Ascending aorta (tissue), 2 donors: ENCODE data around the gene ABHD15. TPM values are rescaled to one million over a fixed set of nuclear protein-coding genes. Genes with fewer than 3 reads are reported as not detected.
A peak's percentile ranks its signal among the peaks of the same experiment; 100 is the strongest.

ENCODE experiments used
- DNase-seq, 2 donors: peaks; one replicate each; pipeline ENCODE4 v3.0.0-alpha.2; 2019; ENCODE audit warnings: low spot score in 2 of 2
- H3K27ac ChIP-seq, 2 donors: fragments of 200-600 bp; sonication (generic); one replicate each; pipeline ENCODE4 v1.5.1; 2016 to 2017; ENCODE audit warnings: mild to moderate bottlenecking in 1 of 2
- H3K27me3 ChIP-seq: fragments of 200-600 bp; sonication (generic); one replicate; pipeline ENCODE4 v1.5.1; 2017
- H3K36me3 ChIP-seq, 2 donors: fragments of 200-600 bp; sonication (generic); one replicate each; pipeline ENCODE4 v1.5.1; 2016
- H3K4me1 ChIP-seq, 2 donors: fragments of 200-600 bp; sonication (generic); one replicate each; pipeline ENCODE4 v1.5.1; 2016 to 2017; ENCODE audit warnings: mild to moderate bottlenecking in 1 of 2
- H3K4me3 ChIP-seq, 2 donors: fragments of 200-600 bp; sonication (generic); one replicate each; pipeline ENCODE4 v1.5.1; 2016 to 2017; ENCODE audit warnings: mild to moderate bottlenecking in 1 of 2
- H3K9me3 ChIP-seq, 2 donors: fragments of 200-600 bp; sonication (generic); one replicate each; pipeline ENCODE4 v1.5.1; 2016
- CTCF ChIP-seq, 3 experiments: fragments of 200-600 bp in 2 of 3; fragments of 450-650 bp in 1 of 3; sonication (generic) in 2 of 3; IDR thresholded peaks; one replicate each; pipeline ENCODE4 v1.5.1; 2016 to 2019; ENCODE audit warnings: antibody characterized with exemption in 3 of 3, mild to moderate bottlenecking in 1 of 3, moderate library complexity in 1 of 3
- intact Hi-C: fragments of 100-400 bp; cut with DNase I; formaldehyde crosslinking; loops from one replicate; pipeline ENCODE4 v1.15.1; 2023
- total RNA-seq: library from RNA; depleted of rRNA; stranded (reverse); fragments of >200 nt; gene quantifications from one replicate; pipeline ENCODE4 v1.1.0, GENCODE V29; 2016

ABHD15 gene
- total RNA-seq, 1 donor from 2014 or later, result 11.0 TPM

- Histone ChIP-seq H3K36me3 (peaks cover 0 to 5% of the 10 kb centered on the region in 2 donors), H3K4me1 (peaks cover 6 to 16% of the 10 kb centered on the region in 2 donors), H3K4me3 (peak overlapping the region; percentile 83 to 95), H3K27me3 (no peaks in the 10 kb centered on the region), H3K27ac (peak overlapping the region; percentile 41 to 91), H3K9me3 (no peaks in the 10 kb centered on the region)
- DNase-seq, result no peak
- TF ChIP-seq CTCF (IDR thresholded peaks at IDR 0.05), result no peak
- intact Hi-C loops, result no loop called here
Observed at GRCh38 chr17:29565643-29566472, 979 bp downstream of the ABHD15 start.

- H3K9me3 ChIP-seq, result no peaks in the 10 kb centered on the region
- peaks cover 0 to 5% of the 10 kb centered on the region in 2 donors for H3K36me3 ChIP-seq
- H3K27ac ChIP-seq, result no peak overlapping the region
- no peak for DNase-seq
- H3K27me3 ChIP-seq, result no peaks in the 10 kb centered on the region
- no peak overlapping the region for H3K4me3 ChIP-seq
- no peak for TF ChIP-seq CTCF (IDR thresholded peaks at IDR 0.05)
- intact Hi-C loops, result no loop called here
- H3K4me1 ChIP-seq, result peaks cover 4 to 9% of the 10 kb centered on the region in 2 donors
Observed at GRCh38 chr17:29563816-29564215, 3.0 kb downstream of the ABHD15 start.

- peaks cover 4 to 9% of the 10 kb centered on the region in 2 donors for H3K4me1 ChIP-seq
- no peaks in the 10 kb centered on the region for H3K9me3 ChIP-seq
- H3K27me3 ChIP-seq, result no peaks in the 10 kb centered on the region
- intact Hi-C loops, result no loop called here
- no peak overlapping the region for H3K27ac ChIP-seq
- TF ChIP-seq CTCF (IDR thresholded peaks at IDR 0.05), result no peak
- no peak overlapping the region for H3K4me3 ChIP-seq
- H3K36me3 ChIP-seq, result peaks cover 0 to 5% of the 10 kb centered on the region in 2 donors
- DNase-seq, result no peak
Observed at GRCh38 chr17:29562615-29563014, 4.2 kb downstream of the ABHD15 start.

GRCh38 chr17:29561554-29562517, 5.0 kb downstream of the ABHD15 start:
- no peak overlapping the region for H3K4me3 ChIP-seq
- H3K27ac ChIP-seq, result peak overlapping the region in 1 of 2 donors; percentile 9
- no peak for TF ChIP-seq CTCF (IDR thresholded peaks at IDR 0.05)
- peaks cover 0 to 5% of the 10 kb centered on the region in 2 donors for H3K36me3 ChIP-seq
- H3K4me1 ChIP-seq, result peaks cover 4 to 9% of the 10 kb centered on the region in 2 donors
- H3K9me3 ChIP-seq, result no peaks in the 10 kb centered on the region
- H3K27me3 ChIP-seq, result no peaks in the 10 kb centered on the region
- no peak for DNase-seq
- intact Hi-C loops, result no loop called here

- no peak overlapping the region for H3K27ac ChIP-seq
Observed at GRCh38 chr17:29560316-29560715, 6.5 kb downstream of the ABHD15 start.

More at GRCh38 chr17:29560316-29560715, 6.5 kb downstream of the ABHD15 start:
- intact Hi-C loops, result no loop called here
- no peak for TF ChIP-seq CTCF (IDR thresholded peaks at IDR 0.05)
- no peaks in the 10 kb centered on the region for H3K4me1 ChIP-seq
- no peak for DNase-seq
- no peaks in the 10 kb centered on the region for H3K9me3 ChIP-seq
- H3K36me3 ChIP-seq, result peaks cover 0 to 5% of the 10 kb centered on the region in 2 donors
- H3K27me3 ChIP-seq, result no peaks in the 10 kb centered on the region
- H3K4me3 ChIP-seq, result no peak overlapping the region
